ENCODE data around the gene CIROP.

- TF ChIP-seq CTCF (IDR thresholded peaks at IDR 0.05; ENCODE audit: poor library complexity) (no peak), EZH2 (IDR thresholded peaks at IDR 0.05; ENCODE audit: borderline replicate concordance) (no peak)
Observed at GRCh38 chr14:23104070-23104590, 659 bp downstream of the CIROP start.
